ENCODE data around the gene PAIP2. TPM values are rescaled to one million over a fixed set of nuclear protein-coding genes. Genes with fewer than 3 reads are reported as not detected.

The PAIP2 gene
- total RNA-seq, 1 experiment from 2014 or later: 73.6 TPM

GRCh38 chr5:139368613-139369012 lies 27.0 kb downstream of the PAIP2 start:
- Mint-ChIP-seq H3K9me3 (ENCODE audit: unreplicated experiment) (no peaks in the 10 kb centered on the region), H3K36me3 (ENCODE audit: insufficient read depth, unreplicated experiment) (peaks cover 54% of the 10 kb centered on the region), H3K4me3 (ENCODE audit: unreplicated experiment) (no peak overlapping the region), H3K27ac (ENCODE audit: unreplicated experiment) (no peak overlapping the region), H3K4me1 (ENCODE audit: low read depth, unreplicated experiment) (no peaks in the 10 kb centered on the region), H3K27me3 (ENCODE audit: insufficient read depth, unreplicated experiment) (no peaks in the 10 kb centered on the region)
- TF ChIP-seq, protein P1, sequence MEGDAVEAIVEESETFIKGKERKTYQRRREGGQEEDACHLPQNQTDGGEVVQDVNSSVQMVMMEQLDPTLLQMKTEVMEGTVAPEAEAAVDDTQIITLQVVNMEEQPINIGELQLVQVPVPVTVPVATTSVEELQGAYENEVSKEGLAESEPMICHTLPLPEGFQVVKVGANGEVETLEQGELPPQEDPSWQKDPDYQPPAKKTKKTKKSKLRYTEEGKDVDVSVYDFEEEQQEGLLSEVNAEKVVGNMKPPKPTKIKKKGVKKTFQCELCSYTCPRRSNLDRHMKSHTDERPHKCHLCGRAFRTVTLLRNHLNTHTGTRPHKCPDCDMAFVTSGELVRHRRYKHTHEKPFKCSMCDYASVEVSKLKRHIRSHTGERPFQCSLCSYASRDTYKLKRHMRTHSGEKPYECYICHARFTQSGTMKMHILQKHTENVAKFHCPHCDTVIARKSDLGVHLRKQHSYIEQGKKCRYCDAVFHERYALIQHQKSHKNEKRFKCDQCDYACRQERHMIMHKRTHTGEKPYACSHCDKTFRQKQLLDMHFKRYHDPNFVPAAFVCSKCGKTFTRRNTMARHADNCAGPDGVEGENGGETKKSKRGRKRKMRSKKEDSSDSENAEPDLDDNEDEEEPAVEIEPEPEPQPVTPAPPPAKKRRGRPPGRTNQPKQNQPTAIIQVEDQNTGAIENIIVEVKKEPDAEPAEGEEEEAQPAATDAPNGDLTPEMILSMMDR (IDR thresholded peaks at IDR 0.05; ENCODE audit: insufficient read depth in 1 of 2, low read depth in 1 of 2, low read length in 1 of 2, severe bottlenecking in 1 of 2, unreplicated experiment in 1 of 2): no peak
- Histone ChIP-seq H3K36me3 (ENCODE audit: control insufficient read depth, insufficient read depth, low read length) (0 out of 2 replicates have a peak, but pooled peaks cover 1% of the 10 kb centered on the region), H3K27me3 (replicated peaks; ENCODE audit: control insufficient read depth, insufficient read depth, low read length) (no peaks in the 10 kb centered on the region), H3K9me3 (no peaks in the 10 kb centered on the region), H3K4me3 (ENCODE audit: low read depth, low read length) (no peak overlapping the region), H3K4me1 (no peaks in the 10 kb centered on the region)
- ChIA-PET POLR2A (no interaction called here), CTCF (interaction anchor here (0.6 to 1.0 kb wide), 3 partner anchors 14 to 96 kb away, joined by 3 to 4 read pairs (median 3); no protein-coding TSS in a partner anchor)
- intact Hi-C loops (cut with micrococcal nuclease; ENCODE audit: unreplicated experiment): no loop called here
- DNase-seq: no peak
- no TSS peak for BruUV-seq (replicated peaks)

DNA sequence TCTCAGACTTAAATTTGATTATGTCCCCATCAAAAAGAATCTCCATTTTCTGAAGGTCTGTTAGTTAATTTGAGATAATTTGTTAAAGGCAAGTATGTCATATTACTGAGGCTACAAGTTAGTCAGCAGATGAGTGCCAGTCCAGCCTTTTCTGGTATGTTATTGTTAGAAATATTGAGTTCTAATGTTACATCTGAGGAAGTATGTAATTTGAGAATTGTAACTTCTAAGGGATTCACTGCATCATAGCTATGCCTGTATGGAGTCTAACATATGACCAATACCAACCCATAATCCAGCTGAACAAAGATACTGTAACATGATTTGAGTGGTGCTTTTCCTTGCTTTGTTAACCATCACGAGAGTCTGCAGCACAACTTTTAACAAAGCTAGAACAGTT lies 27.5 kb downstream of the PAIP2 start:
- ChIA-PET CTCF (interaction anchor here (0.9 to 1.0 kb wide), 2 partner anchors 24 to 97 kb away, joined by 3 to 4 read pairs; no protein-coding TSS in a partner anchor), POLR2A (no interaction called here)
- Histone ChIP-seq H3K9me3 (no peaks in the 10 kb centered on the region), H3K4me1 (no peaks in the 10 kb centered on the region), H3K4me3 (ENCODE audit: low read depth, low read length) (no peak overlapping the region), H3K27me3 (replicated peaks; ENCODE audit: control insufficient read depth, insufficient read depth, low read length) (no peaks in the 10 kb centered on the region), H3K36me3 (ENCODE audit: control insufficient read depth, insufficient read depth, low read length) (0 out of 2 replicates have a peak, but pooled peaks cover 1% of the 10 kb centered on the region)
- Mint-ChIP-seq H3K27ac (ENCODE audit: unreplicated experiment) (no peak overlapping the region), H3K36me3 (ENCODE audit: insufficient read depth, unreplicated experiment) (peaks cover 54% of the 10 kb centered on the region), H3K27me3 (ENCODE audit: insufficient read depth, unreplicated experiment) (no peaks in the 10 kb centered on the region), H3K4me1 (ENCODE audit: low read depth, unreplicated experiment) (no peaks in the 10 kb centered on the region), H3K4me3 (ENCODE audit: unreplicated experiment) (no peak overlapping the region), H3K9me3 (ENCODE audit: unreplicated experiment) (no peaks in the 10 kb centered on the region)
- TF ChIP-seq, protein P1 (IDR thresholded peaks at IDR 0.05; ENCODE audit: insufficient read depth in 1 of 2, low read depth in 1 of 2, low read length in 1 of 2, severe bottlenecking in 1 of 2, unreplicated experiment in 1 of 2): no peak
- intact Hi-C loops (cut with micrococcal nuclease; ENCODE audit: unreplicated experiment): no loop called here
- TSS peak; percentile 60 for BruUV-seq (replicated peaks)
- no peak for DNase-seq

GRCh38 chr5:139371482-139372435 lies 30.1 kb downstream of the PAIP2 start:
- ChIA-PET CTCF (interaction anchor here (1.1 kb wide), 1 partner anchor 30 kb away, joined by 3 read pairs; the partner anchor contains the start of gene PAIP2), POLR2A (interaction anchor here (0.5 kb wide), 1 partner anchor 29 kb away, joined by 6 read pairs; no protein-coding TSS in a partner anchor)
- Histone ChIP-seq H3K4me1 (no peaks in the 10 kb centered on the region), H3K36me3 (ENCODE audit: control insufficient read depth, insufficient read depth, low read length) (0 out of 2 replicates have a peak, but pooled peaks cover 1% of the 10 kb centered on the region), H3K27me3 (replicated peaks; ENCODE audit: control insufficient read depth, insufficient read depth, low read length) (no peaks in the 10 kb centered on the region), H3K9me3 (no peaks in the 10 kb centered on the region; the same call in 1 of the 2 replicates), H3K4me3 (ENCODE audit: low read depth, low read length) (no peak overlapping the region)
- no peak for DNase-seq
- no peaks in the 10 kb centered on the region for H3K27me3 Mint-ChIP-seq (ENCODE audit: insufficient read depth, unreplicated experiment)
- BruUV-seq (replicated peaks): no TSS peak
- TF ChIP-seq, protein P1 (IDR thresholded peaks at IDR 0.05; ENCODE audit: insufficient read depth in 1 of 2, low read depth in 1 of 2, low read length in 1 of 2, severe bottlenecking in 1 of 2, unreplicated experiment in 1 of 2): no peak
- H3K9me3 Mint-ChIP-seq (ENCODE audit: unreplicated experiment): no peaks in the 10 kb centered on the region
- intact Hi-C loops (cut with micrococcal nuclease; ENCODE audit: unreplicated experiment): no loop called here
- no peaks in the 10 kb centered on the region for H3K4me1 Mint-ChIP-seq (ENCODE audit: low read depth, unreplicated experiment)
- peaks cover 34% of the 10 kb centered on the region for H3K36me3 Mint-ChIP-seq (ENCODE audit: insufficient read depth, unreplicated experiment)
- no peak overlapping the region for H3K27ac Mint-ChIP-seq (ENCODE audit: unreplicated experiment)
- no peak overlapping the region for H3K4me3 Mint-ChIP-seq (ENCODE audit: unreplicated experiment)
